Neuronal stem cell (in vitro differentiated cells): ENCODE data around the gene UNC5C.
A peak's percentile ranks its signal among the peaks of the same experiment; 100 is the strongest.

ENCODE experiments used
- DNase-seq: peaks from one replicate; pipeline ENCODE4 v3.0.0-alpha.2; 2013; ENCODE audit warnings: low spot score
- H2AFZ ChIP-seq: one replicate; pipeline ENCODE4 v1.6.1; 2013; ENCODE audit warnings: mild to moderate bottlenecking, low read length, inconsistent platforms
- H2AK5ac ChIP-seq: 2 replicates; pipeline ENCODE4 v1.6.1; 2013; ENCODE audit warnings: low read depth, mild to moderate bottlenecking, inconsistent platforms, low read length, moderate library complexity, mixed read lengths
- H2BK120ac ChIP-seq: 2 replicates; pipeline ENCODE4 v1.6.1; 2013; ENCODE audit warnings: low read depth, mild to moderate bottlenecking, inconsistent platforms, low read length, moderate library complexity, mixed read lengths
- H2BK12ac ChIP-seq: one replicate; pipeline ENCODE4 v1.6.1; 2013; ENCODE audit warnings: low read length, inconsistent platforms
- H2BK15ac ChIP-seq: 2 replicates; pipeline ENCODE4 v1.6.1; 2013; ENCODE audit warnings: mild to moderate bottlenecking, low read length, inconsistent platforms, mixed read lengths
- H2BK5ac ChIP-seq: one replicate; pipeline ENCODE4 v1.6.1; 2013; ENCODE audit warnings: inconsistent platforms, mild to moderate bottlenecking, low read length, moderate library complexity
- H3K14ac ChIP-seq: one replicate; pipeline ENCODE4 v1.6.1; 2013; ENCODE audit warnings: low read length, inconsistent platforms
- H3K18ac ChIP-seq: 2 replicates; pipeline ENCODE4 v1.6.1; 2013; ENCODE audit warnings: low read length, inconsistent platforms
- H3K23ac ChIP-seq: 2 replicates; pipeline ENCODE4 v1.6.1; 2013; ENCODE audit warnings: low read depth, mild to moderate bottlenecking, mixed read lengths, low read length, inconsistent platforms; ENCODE audit not compliant: poor library complexity
- H3K27ac ChIP-seq: replicated peaks from 3 replicates; pipeline ENCODE4 v1.5.1; 2013; ENCODE audit warnings: low read length, inconsistent platforms
- H3K27me3 ChIP-seq, 3 experiments: 2 replicates each; pipeline ENCODE4 v1.6.1; 2013; ENCODE audit warnings: low read length in 3 of 3, mild to moderate bottlenecking in 2 of 3, inconsistent platforms in 1 of 3, low read depth in 1 of 3, mixed read lengths in 1 of 3, moderate library complexity in 1 of 3; ENCODE audit not compliant: control insufficient read depth in 3 of 3, insufficient read depth in 3 of 3
- H3K36me3 ChIP-seq, 2 donors: replicated peaks in 1 of 2; 2 replicates each; pipeline ENCODE4 v1.6.1; 2013; ENCODE audit warnings: low read length in 2 of 2; ENCODE audit not compliant: control insufficient read depth in 2 of 2, insufficient read depth in 2 of 2
- H3K4ac ChIP-seq: 2 replicates; pipeline ENCODE4 v1.6.1; 2013; ENCODE audit warnings: inconsistent platforms, mild to moderate bottlenecking, low read length, moderate library complexity
- H3K4me1 ChIP-seq, 2 donors: 1 replicate in 1 of 2; 2 replicates in 1 of 2; pipeline ENCODE4 v1.6.1; 2013; ENCODE audit warnings: low read length in 2 of 2, low read depth in 1 of 2; ENCODE audit not compliant: control insufficient read depth in 2 of 2, insufficient read depth in 1 of 2
- H3K4me2 ChIP-seq: one replicate; pipeline ENCODE4 v1.6.1; 2013; ENCODE audit warnings: mild to moderate bottlenecking, low read length, inconsistent platforms; ENCODE audit not compliant: insufficient read depth, poor library complexity, severe bottlenecking
- H3K4me3 ChIP-seq, 2 donors: 2 replicates each; pipeline ENCODE4 v1.5.1; 2013; ENCODE audit warnings: low read length in 2 of 2, mild to moderate bottlenecking in 2 of 2, inconsistent platforms in 1 of 2, moderate library complexity in 1 of 2
- H3K79me1 ChIP-seq: one replicate; pipeline ENCODE4 v1.6.1; 2013; ENCODE audit warnings: low read depth, mild to moderate bottlenecking, inconsistent platforms, low read length, moderate library complexity
- H3K9ac ChIP-seq: one replicate; pipeline ENCODE4 v1.6.1; 2013; ENCODE audit warnings: mild to moderate bottlenecking, low read depth, low read length, inconsistent platforms; ENCODE audit not compliant: poor library complexity
- H3K9me3 ChIP-seq, 2 donors: replicated peaks in 1 of 2; 2 replicates each; pipeline versions ENCODE3 to v1.6.1; 2013; ENCODE audit warnings: low read length in 2 of 2, mild to moderate bottlenecking in 2 of 2, inconsistent platforms in 1 of 2, low read depth in 1 of 2, mixed read lengths in 1 of 2, moderate library complexity in 1 of 2; ENCODE audit not compliant: control insufficient read depth in 2 of 2, insufficient read depth in 1 of 2
- H4K8ac ChIP-seq: one replicate; pipeline ENCODE4 v1.6.1; 2013; ENCODE audit warnings: low read depth, mild to moderate bottlenecking, inconsistent platforms, low read length, moderate library complexity
- H4K91ac ChIP-seq: one replicate; pipeline ENCODE4 v1.6.1; 2013; ENCODE audit warnings: low read length, low read depth, mild to moderate bottlenecking, inconsistent platforms; ENCODE audit not compliant: poor library complexity
- WGBS, 2 donors: extraction: QIAGEN DNeasy Blood & Tissue Kit; methylation state at CpG; one replicate each; pipeline ENCODE4 v1.1.7; 2013; ENCODE audit warnings: missing lambda C conversion rate in 2 of 2, mixed read lengths in 1 of 2; ENCODE audit not compliant: insufficient read length in 2 of 2, insufficient replicate concordance in 1 of 2; ENCODE audit errors: extremely low coverage in 2 of 2; 5-methylcytosine and 5-hydroxymethylcytosine counted together

The UNC5C gene

DNA sequence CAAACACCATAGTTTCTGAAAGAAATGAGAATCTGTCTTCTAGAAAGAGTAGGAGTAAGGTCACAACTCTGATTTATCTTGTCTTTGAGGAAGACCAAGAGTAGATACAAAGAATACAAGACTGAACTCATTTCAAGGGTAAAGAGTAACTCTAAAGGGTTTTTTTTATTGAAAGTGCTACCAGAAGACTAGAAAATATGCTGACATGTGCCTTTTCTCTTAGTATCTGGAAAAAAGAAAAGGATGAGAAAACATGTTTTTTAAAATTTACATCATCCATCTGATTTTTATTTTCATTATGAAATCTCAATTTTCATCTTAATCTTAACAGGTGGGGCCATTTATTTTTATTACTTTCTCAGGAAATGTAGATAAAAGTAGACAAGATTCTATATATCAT is 43.0 kb downstream of the UNC5C start:
- Histone ChIP-seq H3K4me2 (no peak overlapping the region), H3K4ac (no peak overlapping the region), H3K23ac (no peak overlapping the region), H2AFZ (no peak overlapping the region), H3K4me1 (peaks cover 0 to 5% of the 10 kb centered on the region in 2 donors), H3K4me3 (no peak overlapping the region), H2BK120ac (no peak overlapping the region), H2BK15ac (no peak overlapping the region), H3K27me3 (no peaks in the 10 kb centered on the region), H3K14ac (no peak overlapping the region), H4K91ac (no peak overlapping the region), H3K9me3 (no peaks in the 10 kb centered on the region), H3K79me1 (no peaks in the 10 kb centered on the region), H2BK12ac (no peak overlapping the region), H2AK5ac (no peak overlapping the region), H2BK5ac (no peak overlapping the region), H4K8ac (no peak overlapping the region), H3K27ac (no peak overlapping the region), H3K9ac (no peak overlapping the region), H3K36me3 (no peaks in the 10 kb centered on the region), H3K18ac (no peak overlapping the region)
- no peak for DNase-seq

GRCh38 chr4:95505151-95505550 is 43.6 kb downstream of the UNC5C start:
- H2BK12ac ChIP-seq = no peak overlapping the region
- H2BK5ac ChIP-seq = no peak overlapping the region
- peaks cover 0 to 5% of the 10 kb centered on the region in 2 donors for H3K4me1 ChIP-seq
- no peak overlapping the region for H3K4ac ChIP-seq
- H3K4me2 ChIP-seq = no peak overlapping the region
- H2BK15ac ChIP-seq = no peak overlapping the region
- H2AK5ac ChIP-seq = no peak overlapping the region
- no peaks in the 10 kb centered on the region for H3K27me3 ChIP-seq
- H3K27ac ChIP-seq = no peak overlapping the region
- H3K9ac ChIP-seq = no peak overlapping the region
- H3K36me3 ChIP-seq = no peaks in the 10 kb centered on the region
- H4K8ac ChIP-seq = no peak overlapping the region
- no peak overlapping the region for H2AFZ ChIP-seq
- no CpG with 5 or more reads among the region's 2 CpGs for WGBS, 2 donors
- H3K18ac ChIP-seq = no peak overlapping the region
- no peak overlapping the region for H3K14ac ChIP-seq
- no peaks in the 10 kb centered on the region for H3K9me3 ChIP-seq
- H2BK120ac ChIP-seq = no peak overlapping the region
- no peak overlapping the region for H4K91ac ChIP-seq
- DNase-seq = peak; percentile 11
- H3K79me1 ChIP-seq = no peaks in the 10 kb centered on the region
- H3K23ac ChIP-seq = no peak overlapping the region
- H3K4me3 ChIP-seq = no peak overlapping the region

- H2BK120ac ChIP-seq = no peak overlapping the region
- no peak overlapping the region for H3K18ac ChIP-seq
- no peaks in the 10 kb centered on the region for H3K36me3 ChIP-seq
- H4K8ac ChIP-seq = no peak overlapping the region
- H3K9me3 ChIP-seq = no peaks in the 10 kb centered on the region
- H3K4ac ChIP-seq = no peak overlapping the region
- no CpG with 5 or more reads among the region's 3 CpGs for WGBS, 2 donors
- no peak overlapping the region for H2BK15ac ChIP-seq
- H3K79me1 ChIP-seq = no peaks in the 10 kb centered on the region
- no peak overlapping the region for H3K9ac ChIP-seq
- H3K14ac ChIP-seq = no peak overlapping the region
- H3K4me3 ChIP-seq = no peak overlapping the region
- H3K27me3 ChIP-seq = no peaks in the 10 kb centered on the region
- H3K23ac ChIP-seq = no peak overlapping the region
- H2AFZ ChIP-seq = no peak overlapping the region
- no peak overlapping the region for H3K27ac ChIP-seq
- H3K4me1 ChIP-seq = peaks cover 0 to 5% of the 10 kb centered on the region in 2 donors
- no peak overlapping the region for H2AK5ac ChIP-seq
- H2BK12ac ChIP-seq = no peak overlapping the region
- no peak overlapping the region for H4K91ac ChIP-seq
- H2BK5ac ChIP-seq = no peak overlapping the region
- no peak for DNase-seq
- no peak overlapping the region for H3K4me2 ChIP-seq
Measured at GRCh38 chr4:95504501-95504900, 44.3 kb downstream of the UNC5C start.

GRCh38 chr4:95500361-95500760 is 48.4 kb downstream of the UNC5C start:
- H4K8ac ChIP-seq = no peak overlapping the region
- H2AK5ac ChIP-seq = no peak overlapping the region
- WGBS, 2 donors = no CpG with 5 or more reads among the region's 1 CpG
- H2BK12ac ChIP-seq = no peak overlapping the region
- H3K9ac ChIP-seq = no peak overlapping the region
- H4K91ac ChIP-seq = no peak overlapping the region
- H3K4ac ChIP-seq = no peak overlapping the region
- no peak overlapping the region for H3K27ac ChIP-seq
- H3K4me2 ChIP-seq = no peak overlapping the region
- H3K14ac ChIP-seq = no peak overlapping the region
- H3K27me3 ChIP-seq = no peaks in the 10 kb centered on the region
- H2AFZ ChIP-seq = no peak overlapping the region
- H3K9me3 ChIP-seq = no peaks in the 10 kb centered on the region
- H3K79me1 ChIP-seq = no peaks in the 10 kb centered on the region
- no peak overlapping the region for H2BK15ac ChIP-seq
- H3K4me1 ChIP-seq = peaks cover 0 to 2% of the 10 kb centered on the region in 2 donors
- H3K23ac ChIP-seq = no peak overlapping the region
- H3K36me3 ChIP-seq = no peaks in the 10 kb centered on the region
- no peak overlapping the region for H3K4me3 ChIP-seq
- H2BK5ac ChIP-seq = no peak overlapping the region
- no peak overlapping the region for H3K18ac ChIP-seq
- no peak overlapping the region for H2BK120ac ChIP-seq
- DNase-seq = no peak
